ENCODE measurements around the gene CD44.

- no peak for TF ChIP-seq CTCF (IDR thresholded peaks at IDR 0.05)
- no peak for TF ChIP-seq POLR2AphosphoS5 (IDR thresholded peaks at IDR 0.05)
- TF ChIP-seq POLR2A (IDR thresholded peaks at IDR 0.05) = no peak
Measured at GRCh38 chr11:35138606-35138942, 397 bp upstream of the CD44 start.
